IPS-11a (cell line): Measurements from ENCODE around the gene NDUFAF5.

Experiments
- H3K4me3 ChIP-seq: one replicate; pipeline ENCODE4 v1.5.1; 2013; ENCODE audit warnings: low read depth, low read length, control low read depth

NDUFAF5 gene

DNA sequence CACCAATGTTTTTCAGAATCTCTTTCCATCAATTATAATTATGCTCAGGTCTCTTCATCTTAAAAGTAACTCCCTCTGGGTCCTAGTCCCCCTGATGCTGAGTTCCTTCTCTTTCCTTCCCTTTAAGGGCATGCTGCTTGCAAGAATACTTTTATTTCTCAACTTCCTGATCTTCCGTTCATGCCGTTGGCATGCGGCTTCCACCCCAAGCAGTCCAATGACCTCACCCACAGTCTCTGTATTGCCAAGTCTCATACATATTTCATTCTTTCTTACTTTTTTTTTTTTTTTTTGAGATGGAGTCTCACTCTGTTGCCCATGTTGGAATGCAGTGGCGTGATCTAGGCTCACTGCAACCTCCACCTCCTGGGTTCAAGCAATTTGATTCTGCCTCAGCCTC, 83.5 kb downstream of the NDUFAF5 start:
- no peak overlapping the region for H3K4me3 ChIP-seq

GRCh38 chr20:13870170-13870748, 85.4 kb downstream of the NDUFAF5 start:
- no peak overlapping the region for H3K4me3 ChIP-seq
